GM18511 (cell line): Measurements from ENCODE around the gene CEP89.
"Not testable (repeated sequence)": the region's sequence is repeated elsewhere in the genome, so short reads cannot be mapped to it uniquely, and the experiment has no call there.

ENCODE experiments used
- ATAC-seq: cut with Tn5 transposase; IDR thresholded peaks from one replicate; pipeline ENCODE4 v1.9.1; 2021; ENCODE audit warnings: mild to moderate bottlenecking, moderate library complexity; ENCODE audit not compliant: unreplicated experiment

CEP89 gene

GRCh38 chr19:32969549-32969948 is 2.2 kb downstream of the CEP89 start:
- ATAC-seq: no peak

- ATAC-seq: no peak
Observed at GRCh38 chr19:32966750-32967149, 5.0 kb downstream of the CEP89 start.

- no peak for ATAC-seq
Observed at GRCh38 chr19:32945260-32945659, 26.5 kb downstream of the CEP89 start.

- not testable (repeated sequence) for ATAC-seq
Observed at GRCh38 chr19:32941273-32941672, 30.5 kb downstream of the CEP89 start.

GRCh38 chr19:32936065-32936464 is 35.7 kb downstream of the CEP89 start:
- ATAC-seq: no peak

GRCh38 chr19:32935629-32936028 is 36.1 kb downstream of the CEP89 start:
- ATAC-seq: no peak

- no peak for ATAC-seq
Observed at GRCh38 chr19:32933571-32933970, 38.2 kb downstream of the CEP89 start.

GRCh38 chr19:32930567-32930966 is 41.2 kb downstream of the CEP89 start:
- no peak for ATAC-seq

- ATAC-seq: no peak
Observed at GRCh38 chr19:32928806-32929205, 43.0 kb downstream of the CEP89 start.

GRCh38 chr19:32924200-32924599 is 47.6 kb downstream of the CEP89 start:
- ATAC-seq: no peak

GRCh38 chr19:32921624-32922023 is 50.1 kb downstream of the CEP89 start:
- no peak for ATAC-seq

- ATAC-seq: no peak
Observed at GRCh38 chr19:32919365-32919764, 52.4 kb downstream of the CEP89 start.

- no peak for ATAC-seq
Observed at GRCh38 chr19:32917616-32917996, 54.2 kb downstream of the CEP89 start.

GRCh38 chr19:32916969-32917615 is 54.7 kb downstream of the CEP89 start:
- no peak for ATAC-seq

- ATAC-seq: no peak
Observed at GRCh38 chr19:32914879-32915660, 56.7 kb downstream of the CEP89 start.

GRCh38 chr19:32911467-32911866 is 60.3 kb downstream of the CEP89 start:
- no peak for ATAC-seq

GRCh38 chr19:32910874-32911273 is 60.9 kb downstream of the CEP89 start:
- no peak for ATAC-seq

- ATAC-seq: no peak
Observed at GRCh38 chr19:32910094-32910493, 61.7 kb downstream of the CEP89 start.

GRCh38 chr19:32909257-32909656 is 62.5 kb downstream of the CEP89 start:
- ATAC-seq: no peak

GRCh38 chr19:32908641-32909190 is 63.0 kb downstream of the CEP89 start:
- ATAC-seq: no peak

GRCh38 chr19:32902448-32902847 is 69.3 kb downstream of the CEP89 start:
- no peak for ATAC-seq

GRCh38 chr19:32901504-32902161 is 70.1 kb downstream of the CEP89 start:
- ATAC-seq: no peak
